ENCODE data around the gene RPLP2.

The RPLP2 gene

DNA sequence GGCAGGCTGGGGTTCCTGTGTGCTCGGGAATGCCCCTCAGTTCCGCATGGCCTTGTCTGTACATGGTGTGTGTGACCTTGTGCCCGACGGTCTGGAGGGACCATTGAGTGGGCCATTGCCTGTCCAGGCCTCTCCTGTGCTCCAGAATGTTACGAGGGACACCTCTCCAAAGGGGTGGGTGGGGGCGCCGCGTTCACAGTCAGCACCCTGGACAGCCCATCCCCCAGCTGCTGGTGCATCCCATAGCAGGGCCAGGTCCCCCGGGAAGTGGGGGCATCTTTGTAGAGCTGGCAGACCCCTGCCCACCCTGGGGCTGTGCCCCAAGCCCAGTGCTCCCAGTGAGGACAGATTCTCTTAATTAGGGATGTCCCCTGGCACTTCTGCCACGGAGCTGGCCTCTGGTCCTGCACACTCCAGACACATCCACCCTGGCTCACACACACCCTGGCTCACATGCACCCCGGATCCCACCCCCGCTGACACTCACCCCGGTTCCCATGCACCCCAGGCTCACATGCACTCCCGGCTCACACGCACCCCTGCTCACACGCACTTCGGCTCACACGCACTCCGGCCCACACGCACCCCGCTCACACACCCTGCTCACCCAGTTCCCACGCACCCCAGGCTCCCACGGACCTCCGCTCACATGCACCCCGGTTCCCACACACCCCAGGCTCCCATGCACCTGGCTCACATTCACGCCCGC lies 48.4 kb downstream of the RPLP2 start:
- H3K9me3 ChIP-seq (ENCODE audit: control insufficient read depth in 2 of 2, low read length in 2 of 2), result no peaks in the 10 kb centered on the region
- H3K36me3 ChIP-seq (ENCODE audit: control insufficient read depth in 2 of 2, insufficient read depth in 2 of 2, low read length in 2 of 2), result no peaks in the 10 kb centered on the region
- H3K4me1 ChIP-seq (ENCODE audit: control insufficient read depth, insufficient read depth, low read length), result peaks cover 27% of the 10 kb centered on the region
- no peak overlapping the region for H3K9ac ChIP-seq (ENCODE audit: low read length in 2 of 2)
- no peak overlapping the region for H3K4me3 ChIP-seq (ENCODE audit: low read length in 2 of 2)
- no peak overlapping the region for H3K27ac ChIP-seq (ENCODE audit: low read length)
- no peaks in the 10 kb centered on the region for H3K27me3 ChIP-seq (ENCODE audit: control insufficient read depth in 1 of 2, insufficient read depth in 2 of 2, low read length in 2 of 2)

- Histone ChIP-seq H3K9me3 (ENCODE audit: control insufficient read depth in 2 of 2, low read length in 2 of 2) (no peaks in the 10 kb centered on the region), H3K9ac (ENCODE audit: low read length in 2 of 2) (no peak overlapping the region), H3K27me3 (ENCODE audit: control insufficient read depth in 1 of 2, insufficient read depth in 2 of 2, low read length in 2 of 2) (no peaks in the 10 kb centered on the region), H3K4me1 (ENCODE audit: control insufficient read depth, insufficient read depth, low read length) (peaks cover 27% of the 10 kb centered on the region), H3K36me3 (ENCODE audit: control insufficient read depth in 2 of 2, insufficient read depth in 2 of 2, low read length in 2 of 2) (no peaks in the 10 kb centered on the region), H3K27ac (ENCODE audit: low read length) (no peak overlapping the region), H3K4me3 (ENCODE audit: low read length in 2 of 2) (no peak overlapping the region)
These were observed 49.1 kb downstream of the RPLP2 start for GRCh38 chr11:858762-859339.

DNA sequence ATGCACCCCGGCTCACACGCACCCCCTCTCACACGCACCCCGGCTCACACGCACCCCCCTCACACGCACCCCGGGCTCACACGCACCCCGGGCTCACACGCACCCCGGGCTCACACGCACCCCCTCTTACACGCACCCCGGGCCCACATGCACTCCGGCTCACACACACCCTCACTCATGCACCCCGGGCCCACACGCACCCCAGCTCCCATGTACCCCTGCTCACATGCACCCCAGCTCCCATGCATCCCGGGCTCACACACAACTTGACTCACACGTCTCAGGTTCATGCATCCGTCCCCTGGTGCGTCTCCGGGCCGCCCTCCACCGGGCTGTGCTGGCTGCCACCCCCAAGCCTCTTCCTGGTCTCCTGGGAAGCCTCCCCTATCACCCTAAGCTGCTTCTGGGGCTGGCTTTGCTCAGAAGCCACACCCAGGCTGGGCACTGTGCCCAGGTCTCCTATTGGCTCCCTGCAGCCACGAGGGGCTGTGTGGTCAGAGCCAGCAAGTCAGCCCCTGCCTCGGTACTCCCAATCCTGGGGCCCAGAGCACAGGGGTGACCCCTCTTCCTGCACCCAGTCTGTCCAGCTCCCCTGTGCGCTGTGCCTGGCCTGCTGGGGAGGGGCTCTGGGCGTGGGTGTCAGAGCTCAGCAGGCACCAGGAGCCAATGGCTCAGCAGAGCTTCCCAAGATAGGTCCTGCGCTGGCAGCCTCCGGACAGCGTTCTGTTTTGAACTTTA lies 49.8 kb downstream of the RPLP2 start:
- H3K27ac ChIP-seq (ENCODE audit: low read length), result peak overlapping the region; percentile 46
- H3K4me3 ChIP-seq (ENCODE audit: low read length in 2 of 2), result peak overlapping the region; percentile 12 to 69

GRCh38 chr11:860234-861104 lies 50.7 kb downstream of the RPLP2 start:
- Histone ChIP-seq H3K27ac (ENCODE audit: low read length) (peak overlapping the region; percentile 46), H3K9me3 (ENCODE audit: control insufficient read depth in 2 of 2, low read length in 2 of 2) (no peaks in the 10 kb centered on the region), H3K4me1 (ENCODE audit: control insufficient read depth, insufficient read depth, low read length) (peaks cover 27% of the 10 kb centered on the region), H3K4me3 (ENCODE audit: low read length in 2 of 2) (peak overlapping the region in 1 of 2 donors; percentile 69), H3K9ac (ENCODE audit: low read length in 2 of 2) (peak overlapping the region in 1 of 2 donors; percentile 21), H3K27me3 (ENCODE audit: control insufficient read depth in 1 of 2, insufficient read depth in 2 of 2, low read length in 2 of 2) (no peaks in the 10 kb centered on the region), H3K36me3 (ENCODE audit: control insufficient read depth in 2 of 2, insufficient read depth in 2 of 2, low read length in 2 of 2) (no peaks in the 10 kb centered on the region)

More for the DNA sequence above, 49.8 kb downstream of the RPLP2 start:
- Histone ChIP-seq H3K4me1 (ENCODE audit: control insufficient read depth, insufficient read depth, low read length) (peaks cover 27% of the 10 kb centered on the region), H3K9me3 (ENCODE audit: control insufficient read depth in 2 of 2, low read length in 2 of 2) (no peaks in the 10 kb centered on the region), H3K9ac (ENCODE audit: low read length in 2 of 2) (peak overlapping the region in 1 of 2 donors; percentile 21), H3K27me3 (ENCODE audit: control insufficient read depth in 1 of 2, insufficient read depth in 2 of 2, low read length in 2 of 2) (no peaks in the 10 kb centered on the region), H3K36me3 (ENCODE audit: control insufficient read depth in 2 of 2, insufficient read depth in 2 of 2, low read length in 2 of 2) (no peaks in the 10 kb centered on the region)

- H3K9ac ChIP-seq (ENCODE audit: low read length in 2 of 2), result no peak overlapping the region
- H3K27me3 ChIP-seq (ENCODE audit: control insufficient read depth in 1 of 2, insufficient read depth in 2 of 2, low read length in 2 of 2), result no peaks in the 10 kb centered on the region
- H3K4me3 ChIP-seq (ENCODE audit: low read length in 2 of 2), result no peak overlapping the region
- H3K4me1 ChIP-seq (ENCODE audit: control insufficient read depth, insufficient read depth, low read length), result peaks cover 27% of the 10 kb centered on the region
- H3K27ac ChIP-seq (ENCODE audit: low read length), result no peak overlapping the region
- peaks cover 0 to 2% of the 10 kb centered on the region in 2 donors for H3K36me3 ChIP-seq (ENCODE audit: control insufficient read depth in 2 of 2, insufficient read depth in 2 of 2, low read length in 2 of 2)
- H3K9me3 ChIP-seq (ENCODE audit: control insufficient read depth in 2 of 2, low read length in 2 of 2), result no peaks in the 10 kb centered on the region
These were observed 51.3 kb downstream of the RPLP2 start for GRCh38 chr11:861105-861479.

- H3K9ac ChIP-seq (ENCODE audit: low read length in 2 of 2), result no peak overlapping the region
- H3K27ac ChIP-seq (ENCODE audit: low read length), result no peak overlapping the region
- H3K36me3 ChIP-seq (ENCODE audit: control insufficient read depth in 2 of 2, insufficient read depth in 2 of 2, low read length in 2 of 2), result peaks cover 0 to 2% of the 10 kb centered on the region in 2 donors
- peaks cover 24% of the 10 kb centered on the region for H3K4me1 ChIP-seq (ENCODE audit: control insufficient read depth, insufficient read depth, low read length)
- H3K9me3 ChIP-seq (ENCODE audit: control insufficient read depth in 2 of 2, low read length in 2 of 2), result no peaks in the 10 kb centered on the region
- H3K27me3 ChIP-seq (ENCODE audit: control insufficient read depth in 1 of 2, insufficient read depth in 2 of 2, low read length in 2 of 2), result no peaks in the 10 kb centered on the region
- H3K4me3 ChIP-seq (ENCODE audit: low read length in 2 of 2), result no peak overlapping the region
These were observed 52.4 kb downstream of the RPLP2 start for GRCh38 chr11:862081-862661.

All from stomach smooth muscle (tissue), 2 donors.